ENCODE data around the gene SOX10. TPM values are rescaled to one million over a fixed set of nuclear protein-coding genes. Genes with fewer than 3 reads are reported as not detected.

SOX10 gene
- total RNA-seq, 4 donors from 2014 or later: 59.9 to 94.0 (median 84.2) TPM

DNA sequence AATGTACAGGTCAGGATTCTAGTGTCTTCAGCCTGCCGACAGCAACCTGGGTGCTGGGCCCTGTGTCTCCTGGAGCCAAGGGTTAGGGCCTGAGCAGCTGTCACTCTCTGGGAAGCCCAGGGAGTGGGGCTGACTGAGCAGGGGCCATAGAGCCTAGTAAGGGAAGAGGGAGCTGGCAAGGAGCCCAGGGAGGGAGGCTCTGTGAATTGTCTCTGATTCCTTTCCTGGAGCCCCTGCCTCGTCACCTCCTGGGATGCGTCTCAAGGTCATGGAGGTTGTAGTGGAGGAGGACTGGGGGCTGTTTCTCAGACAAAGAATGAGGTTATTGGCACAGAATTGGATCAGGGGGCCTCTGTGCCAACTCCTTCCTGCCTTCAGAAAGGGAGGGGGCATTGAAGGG lies 11.8 kb downstream of the SOX10 start:
- H3K9me3 ChIP-seq: no peaks in the 10 kb centered on the region
- H3K27ac ChIP-seq: peak overlapping the region in 2 of 4 donors; percentile 37 to 97
- peaks cover 0 to 73% (median 18%) of the 10 kb centered on the region in 4 donors for H3K4me1 ChIP-seq
- H3K27me3 ChIP-seq: no peaks in the 10 kb centered on the region
- no peak for DNase-seq (ENCODE audit: low spot score in 2 of 2)
- TF ChIP-seq EP300 (IDR thresholded peaks at IDR 0.05) (peak in 1 of 2 donors; percentile 41), POLR2A (IDR thresholded peaks at IDR 0.05) (peak in 1 of 2 donors; percentile 10)
- TF ChIP-seq, protein P1, sequence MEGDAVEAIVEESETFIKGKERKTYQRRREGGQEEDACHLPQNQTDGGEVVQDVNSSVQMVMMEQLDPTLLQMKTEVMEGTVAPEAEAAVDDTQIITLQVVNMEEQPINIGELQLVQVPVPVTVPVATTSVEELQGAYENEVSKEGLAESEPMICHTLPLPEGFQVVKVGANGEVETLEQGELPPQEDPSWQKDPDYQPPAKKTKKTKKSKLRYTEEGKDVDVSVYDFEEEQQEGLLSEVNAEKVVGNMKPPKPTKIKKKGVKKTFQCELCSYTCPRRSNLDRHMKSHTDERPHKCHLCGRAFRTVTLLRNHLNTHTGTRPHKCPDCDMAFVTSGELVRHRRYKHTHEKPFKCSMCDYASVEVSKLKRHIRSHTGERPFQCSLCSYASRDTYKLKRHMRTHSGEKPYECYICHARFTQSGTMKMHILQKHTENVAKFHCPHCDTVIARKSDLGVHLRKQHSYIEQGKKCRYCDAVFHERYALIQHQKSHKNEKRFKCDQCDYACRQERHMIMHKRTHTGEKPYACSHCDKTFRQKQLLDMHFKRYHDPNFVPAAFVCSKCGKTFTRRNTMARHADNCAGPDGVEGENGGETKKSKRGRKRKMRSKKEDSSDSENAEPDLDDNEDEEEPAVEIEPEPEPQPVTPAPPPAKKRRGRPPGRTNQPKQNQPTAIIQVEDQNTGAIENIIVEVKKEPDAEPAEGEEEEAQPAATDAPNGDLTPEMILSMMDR (IDR thresholded peaks at IDR 0.05): no peak
- no peak overlapping the region for H3K4me3 ChIP-seq
- WGBS, 2 donors: 30 to 39% methylated on average over 3 of the region's 3 CpGs
- peaks cover 0 to 83% (median 4%) of the 10 kb centered on the region in 3 donors for H3K36me3 ChIP-seq

DNA sequence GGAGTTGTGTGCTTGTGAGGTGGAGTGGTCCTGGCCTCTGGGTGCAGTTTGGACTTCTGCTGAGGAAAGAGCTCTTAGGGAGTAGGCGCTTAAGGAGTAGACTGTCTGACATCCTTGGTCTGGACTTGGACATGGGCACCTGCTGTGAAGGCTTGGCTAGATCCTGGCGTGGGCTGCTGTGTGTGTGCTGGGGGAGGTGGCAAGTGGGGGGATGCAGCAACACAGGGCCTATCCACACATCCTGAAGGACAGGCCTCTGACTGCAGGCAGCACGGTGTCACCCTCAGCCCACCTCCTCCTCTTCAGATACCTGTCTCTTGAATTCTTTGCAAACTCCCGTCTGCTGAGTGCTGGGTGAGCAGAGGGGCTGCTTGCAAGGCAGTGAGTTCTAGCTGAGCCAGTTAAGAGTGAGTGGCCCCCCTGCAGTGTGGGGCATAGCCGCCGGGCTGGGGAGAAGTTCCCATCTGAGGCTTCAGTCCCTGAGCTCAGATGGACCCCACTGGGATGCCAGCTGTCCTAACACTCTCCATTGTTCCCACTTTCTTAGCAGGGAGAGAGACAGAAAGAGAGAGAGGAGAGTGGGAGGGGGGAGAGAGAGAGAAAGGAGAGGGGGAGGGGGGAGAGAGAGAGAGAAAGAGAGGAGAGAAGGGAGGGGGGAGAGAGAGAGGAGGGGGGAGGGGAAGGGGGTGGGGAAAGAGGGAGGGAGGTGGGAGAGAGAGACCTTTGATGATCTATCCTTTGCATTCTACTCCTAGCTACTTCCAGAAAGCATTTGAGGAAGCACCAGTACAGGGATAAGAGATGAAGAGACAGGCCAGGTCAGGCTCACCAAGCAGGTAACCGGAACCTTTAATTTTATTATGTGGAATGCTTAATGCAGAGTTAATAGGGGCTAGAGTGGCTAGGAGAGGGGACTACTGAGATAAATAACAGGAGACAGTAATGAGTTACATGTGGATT lies 12.6 kb downstream of the SOX10 start:
- Histone ChIP-seq H3K27ac (peak overlapping the region in 2 of 4 donors; percentile 72 to 97), H3K36me3 (peaks cover 0 to 83% (median 5%) of the 10 kb centered on the region in 3 donors), H3K9me3 (no peaks in the 10 kb centered on the region), H3K4me3 (no peak overlapping the region), H3K27me3 (no peaks in the 10 kb centered on the region), H3K4me1 (peaks cover 0 to 75% (median 22%) of the 10 kb centered on the region in 4 donors)
- WGBS, 2 donors: 44 to 51% methylated on average over 7 of the region's 7 CpGs
- no peak for DNase-seq (ENCODE audit: low spot score in 2 of 2)
- TF ChIP-seq EP300 (IDR thresholded peaks at IDR 0.05): no peak
- no peak for TF ChIP-seq POLR2A (IDR thresholded peaks at IDR 0.05)
- TF ChIP-seq, protein P1 (IDR thresholded peaks at IDR 0.05): no peak

DNA sequence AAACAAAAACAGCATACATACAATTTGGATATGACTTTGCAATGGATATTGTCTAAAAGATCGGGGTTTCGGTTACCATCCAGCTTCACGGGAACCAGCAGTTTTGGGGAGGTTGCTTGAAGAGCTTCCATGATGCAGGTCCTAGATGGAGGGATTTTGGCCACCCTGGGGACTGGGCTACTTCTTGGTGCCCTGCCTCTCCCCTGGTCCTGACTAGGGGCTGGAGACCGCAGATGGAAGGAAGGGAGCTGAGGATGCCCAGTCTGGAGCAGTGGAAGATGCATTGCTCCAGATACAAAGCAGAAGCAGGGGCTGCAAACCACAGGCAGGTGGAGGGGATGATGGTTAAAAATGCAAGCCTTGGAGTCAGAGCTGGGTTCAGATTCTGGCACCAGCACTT lies 13.5 kb downstream of the SOX10 start:
- Histone ChIP-seq H3K27ac (peak overlapping the region in 1 of 4 donors; percentile 97), H3K4me1 (peaks cover 0 to 76% (median 20%) of the 10 kb centered on the region in 4 donors), H3K4me3 (no peak overlapping the region), H3K36me3 (peaks cover 0 to 80% (median 5%) of the 10 kb centered on the region in 3 donors), H3K9me3 (no peaks in the 10 kb centered on the region), H3K27me3 (no peaks in the 10 kb centered on the region)
- WGBS, 2 donors: 83 to 84% methylated on average over 4 of the region's 4 CpGs
- TF ChIP-seq POLR2A (IDR thresholded peaks at IDR 0.05) (no peak), EP300 (IDR thresholded peaks at IDR 0.05) (no peak)
- TF ChIP-seq, protein P1 (IDR thresholded peaks at IDR 0.05): no peak
- no peak for DNase-seq (ENCODE audit: low spot score in 2 of 2)

DNA sequence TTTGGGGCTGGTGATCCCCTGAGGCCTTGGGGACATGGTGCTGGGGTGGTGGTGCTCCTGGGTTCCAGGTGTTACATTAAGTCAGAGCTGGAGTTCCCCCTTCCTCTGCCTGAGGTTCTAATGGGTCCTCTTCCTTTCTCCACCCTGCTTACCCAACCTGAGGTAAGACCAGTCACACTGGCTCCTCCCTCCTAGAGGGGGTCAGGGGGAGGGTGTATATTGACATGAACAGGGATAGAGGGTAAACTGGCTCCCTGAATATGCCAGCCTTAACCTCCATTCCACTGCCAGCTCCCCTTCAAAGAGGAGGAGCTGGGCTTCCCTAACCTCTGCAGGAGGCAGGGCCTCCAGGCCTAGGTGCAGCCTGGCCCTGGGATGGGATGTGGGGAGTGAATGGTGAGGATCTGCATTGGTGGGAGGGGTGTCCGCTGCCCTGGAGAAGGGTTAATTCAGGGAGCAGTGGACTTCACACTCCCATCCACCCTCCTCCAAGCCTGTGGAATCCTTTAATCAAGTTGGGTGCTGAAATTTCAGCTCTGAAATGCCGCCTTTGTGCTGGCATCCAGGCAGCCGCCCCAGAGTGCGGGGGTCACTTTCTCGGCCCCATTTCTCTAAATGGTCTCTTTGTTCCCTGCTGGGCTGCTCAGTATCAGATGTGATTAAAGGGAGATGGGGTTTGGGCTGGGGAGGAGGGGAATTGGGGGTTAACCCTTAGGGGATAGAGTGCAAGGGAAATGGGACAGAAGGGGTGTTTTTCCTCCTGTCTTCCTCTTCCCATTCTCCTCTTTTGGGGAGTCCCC lies 15.7 kb downstream of the SOX10 start:
- no peak for DNase-seq (ENCODE audit: low spot score in 2 of 2)
- peaks cover 0 to 64% (median 5%) of the 10 kb centered on the region in 3 donors for H3K36me3 ChIP-seq
- H3K4me3 ChIP-seq: no peak overlapping the region
- TF ChIP-seq EP300 (IDR thresholded peaks at IDR 0.05) (peak in 1 of 2 donors; percentile 75), POLR2A (IDR thresholded peaks at IDR 0.05) (no peak)
- H3K9me3 ChIP-seq: no peaks in the 10 kb centered on the region
- peaks cover 0 to 74% (median 22%) of the 10 kb centered on the region in 4 donors for H3K4me1 ChIP-seq
- WGBS, 2 donors: 57 to 63% methylated on average over 5 of the region's 5 CpGs
- no peaks in the 10 kb centered on the region for H3K27me3 ChIP-seq
- peak overlapping the region; percentile 51 to 80 (median 66) for H3K27ac ChIP-seq

DNA sequence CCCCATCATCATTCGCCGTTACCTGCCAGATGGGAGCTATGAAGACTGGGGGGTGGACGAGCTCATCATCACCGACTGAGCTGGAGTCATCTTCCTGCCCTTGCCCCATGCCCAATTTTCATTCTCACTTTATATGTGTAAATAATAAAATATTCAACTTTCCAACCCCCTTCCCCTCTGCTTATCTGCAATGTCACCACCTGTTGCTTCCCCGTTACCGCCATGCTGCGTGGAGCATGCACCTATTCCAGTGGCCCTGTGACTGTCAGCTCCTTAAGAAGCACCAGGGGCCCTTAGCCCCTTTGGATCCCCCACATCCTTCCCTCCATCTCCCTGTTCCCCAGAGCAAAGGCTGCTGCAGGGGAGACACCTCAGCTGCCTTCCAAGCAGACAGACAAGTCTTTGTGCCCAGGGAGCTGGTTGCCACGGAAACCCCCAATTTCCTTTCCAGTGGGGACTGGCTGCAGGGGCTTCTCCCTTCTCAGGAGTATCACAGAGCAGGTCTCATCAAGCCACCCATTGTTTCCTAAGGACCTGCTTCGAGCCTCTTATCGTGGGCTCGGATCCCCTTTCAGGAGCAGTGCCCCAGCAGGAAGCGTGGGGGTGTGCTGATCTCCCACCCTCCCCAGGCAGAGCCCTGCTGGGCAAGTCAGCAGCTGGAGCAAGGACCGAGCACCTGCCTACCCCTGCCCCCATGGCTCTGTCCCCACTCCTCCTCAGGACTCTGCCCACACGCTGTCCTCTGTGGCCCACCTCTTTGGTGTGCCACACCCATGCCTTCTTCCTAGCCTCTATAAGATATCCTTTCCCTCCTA lies 16.5 kb downstream of the SOX10 start:
- H3K9me3 ChIP-seq: no peaks in the 10 kb centered on the region
- TF ChIP-seq POLR2A (IDR thresholded peaks at IDR 0.05): no peak
- TF ChIP-seq, protein P1 (IDR thresholded peaks at IDR 0.05): no peak
- TF ChIP-seq EP300 (IDR thresholded peaks at IDR 0.05): no peak
- no peak for DNase-seq (ENCODE audit: low spot score in 2 of 2)
- H3K27ac ChIP-seq: peak overlapping the region; percentile 51 to 80 (median 66)
- H3K27me3 ChIP-seq: no peaks in the 10 kb centered on the region
- no peak overlapping the region for H3K4me3 ChIP-seq
- peaks cover 0 to 64% (median 5%) of the 10 kb centered on the region in 3 donors for H3K36me3 ChIP-seq
- 50 to 54% methylated on average over 13 to 14 of the region's 14 CpGs for WGBS, 2 donors
- peaks cover 0 to 68% (median 21%) of the 10 kb centered on the region in 4 donors for H3K4me1 ChIP-seq

Data from tibial nerve (tissue), 4 donors.